Measurements from ENCODE around the gene STRN. TPM values are rescaled to one million over a fixed set of nuclear protein-coding genes. Genes with fewer than 3 reads are reported as not detected.

The STRN gene, protein sequence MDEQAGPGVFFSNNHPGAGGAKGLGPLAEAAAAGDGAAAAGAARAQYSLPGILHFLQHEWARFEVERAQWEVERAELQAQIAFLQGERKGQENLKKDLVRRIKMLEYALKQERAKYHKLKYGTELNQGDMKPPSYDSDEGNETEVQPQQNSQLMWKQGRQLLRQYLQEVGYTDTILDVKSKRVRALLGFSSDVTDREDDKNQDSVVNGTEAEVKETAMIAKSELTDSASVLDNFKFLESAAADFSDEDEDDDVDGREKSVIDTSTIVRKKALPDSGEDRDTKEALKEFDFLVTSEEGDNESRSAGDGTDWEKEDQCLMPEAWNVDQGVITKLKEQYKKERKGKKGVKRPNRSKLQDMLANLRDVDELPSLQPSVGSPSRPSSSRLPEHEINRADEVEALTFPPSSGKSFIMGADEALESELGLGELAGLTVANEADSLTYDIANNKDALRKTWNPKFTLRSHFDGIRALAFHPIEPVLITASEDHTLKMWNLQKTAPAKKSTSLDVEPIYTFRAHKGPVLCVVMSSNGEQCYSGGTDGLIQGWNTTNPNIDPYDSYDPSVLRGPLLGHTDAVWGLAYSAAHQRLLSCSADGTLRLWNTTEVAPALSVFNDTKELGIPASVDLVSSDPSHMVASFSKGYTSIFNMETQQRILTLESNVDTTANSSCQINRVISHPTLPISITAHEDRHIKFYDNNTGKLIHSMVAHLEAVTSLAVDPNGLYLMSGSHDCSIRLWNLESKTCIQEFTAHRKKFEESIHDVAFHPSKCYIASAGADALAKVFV
- 14.9 and 18.1 TPM in 2 replicates for total RNA-seq

DNA sequence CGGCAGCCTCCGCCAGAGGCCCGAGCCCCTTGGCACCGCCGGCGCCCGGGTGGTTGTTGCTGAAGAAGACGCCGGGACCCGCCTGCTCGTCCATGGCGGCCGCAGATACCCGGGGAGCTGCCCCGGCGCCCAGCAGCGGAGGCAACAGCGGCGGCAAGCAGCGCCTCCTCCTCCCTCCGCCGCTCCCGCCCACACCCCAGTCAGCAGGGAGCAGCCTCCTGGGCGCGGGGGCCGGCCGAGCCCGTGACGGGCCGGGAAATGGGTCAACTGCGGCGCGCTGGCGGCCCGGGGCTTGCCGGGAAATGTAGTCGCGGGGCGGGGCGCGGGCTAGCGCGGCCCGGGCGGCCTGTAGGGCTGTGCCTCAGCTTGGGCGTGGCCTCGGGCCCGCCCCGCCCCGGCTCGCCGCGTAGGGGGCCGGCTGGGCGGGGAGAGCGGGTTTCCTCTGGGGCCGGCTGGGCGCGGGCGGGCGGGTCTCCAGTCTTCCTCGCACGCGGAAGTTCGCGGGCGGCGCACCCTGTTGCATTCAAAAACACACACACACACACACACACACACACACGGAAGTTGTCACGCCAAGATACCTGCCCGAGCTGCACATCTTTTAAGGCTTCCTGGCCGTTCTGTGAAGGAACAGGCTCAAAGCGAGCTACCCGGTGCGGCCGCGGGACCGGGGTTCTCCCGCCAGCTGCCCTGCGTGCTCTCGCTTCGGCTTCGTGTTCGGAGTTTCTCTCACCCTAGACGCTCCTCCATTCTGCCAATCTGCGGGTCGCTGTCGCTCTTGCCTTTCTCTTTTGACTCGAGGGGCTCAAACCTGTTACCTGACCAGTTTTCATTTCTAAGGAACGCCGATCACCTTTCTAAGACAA lies at the start of gene STRN:
Gene STRN, minus strand, starts transcription at position 167 of the 866 bp plus-strand sequence. Its CDS starts 73 bp downstream, at position 94.

Small RNAs within 50 kb of the gene (small RNA-seq; reads per million reads assigned to genes)
- not detected for gene RNU6-577P

Other genes starting within 250 kb of the STRN start
- gene HEATR5B, start 117.8 kb upstream of the STRN start, total RNA-seq = 20.8 and 35.5 TPM in 2 replicates
- gene GPATCH11, start 118.0 kb upstream of the STRN start, total RNA-seq = 2.7 and 4.3 TPM in 2 replicates
- gene EIF2AK2, start 190.4 kb upstream of the STRN start, total RNA-seq = 16.1 and 17.5 TPM in 2 replicates
- gene SULT6B1, start 222.1 kb upstream of the STRN start, total RNA-seq = not detected in 2 replicates
- 14.4 and 15.3 TPM in 2 replicates for gene CEBPZOS, start 230.0 kb upstream of the STRN start, total RNA-seq

Data from placental epithelial cell (primary cell).